GM12878 (cell line): Measurements from ENCODE around the gene ABHD18. TPM values are rescaled to one million over a fixed set of nuclear protein-coding genes. Genes with fewer than 3 reads are reported as not detected.

Experiments
- BACH1 ChIP-seq: fragments of 450-650 bp; IDR thresholded peaks from 2 replicates; pipeline ENCODE4 v1.6.1; 2017; ENCODE audit warnings: mild to moderate bottlenecking, borderline replicate concordance
- BCL11A ChIP-seq: IDR thresholded peaks from 2 replicates; pipeline ENCODE4 v1.6.1; 2011; ENCODE audit warnings: low read depth, low read length
- CBFB ChIP-seq: IDR thresholded peaks from 2 replicates; pipeline ENCODE4 v1.6.1; 2016; ENCODE audit warnings: antibody characterized with exemption, low read depth
- EED ChIP-seq: sonication (generic); IDR thresholded peaks from 2 replicates; pipeline ENCODE4 v1.6.1; 2016; ENCODE audit warnings: antibody characterized with exemption, low read depth
- EP300 ChIP-seq, 2 experiments: fragments of 150-350 bp in 1 of 2; IDR thresholded peaks; 2 replicates each; pipeline ENCODE4 v1.6.1; 2011 to 2012; ENCODE audit warnings: low read depth in 2 of 2, low read length in 2 of 2, borderline replicate concordance in 1 of 2, improper control_type of control experiment in 1 of 2, inconsistent platforms in 1 of 2; ENCODE audit not compliant: control insufficient read depth in 1 of 2
- GATAD2B ChIP-seq: fragments of 450-650 bp; conservative IDR thresholded peaks from 2 replicates; pipeline ENCODE4 v1.6.1; 2017; ENCODE audit warnings: low read depth, mild to moderate bottlenecking, moderate library complexity
- KAT2A ChIP-seq: conservative IDR thresholded peaks from 2 replicates; pipeline ENCODE4 v1.6.1; 2011; ENCODE audit warnings: low read depth, low read length; ENCODE audit not compliant: control insufficient read depth
- MTA2 ChIP-seq: fragments of 450-650 bp; IDR thresholded peaks from 2 replicates; pipeline ENCODE4 v1.6.1; 2016; ENCODE audit warnings: low read depth, mild to moderate bottlenecking, moderate library complexity
- MXI1 ChIP-seq: fragments of 150-350 bp; IDR thresholded peaks from 2 replicates; pipeline ENCODE4 v1.6.1; 2011; ENCODE audit warnings: low read depth, mild to moderate bottlenecking, inconsistent platforms, low read length, improper control_type of control experiment
- NFIC ChIP-seq: IDR thresholded peaks from 2 replicates; pipeline ENCODE4 v1.6.1; 2012; ENCODE audit warnings: low read depth, mild to moderate bottlenecking, inconsistent platforms, low read length, moderate library complexity
- NFXL1 ChIP-seq: fragments of 450-650 bp; IDR thresholded peaks from 2 replicates; pipeline ENCODE4 v1.6.1; 2017; ENCODE audit warnings: antibody characterized with exemption, mild to moderate bottlenecking, borderline replicate concordance
- NRF1 ChIP-seq: conservative IDR thresholded peaks from 2 replicates; pipeline ENCODE4 v1.6.1; 2011; ENCODE audit warnings: mild to moderate bottlenecking, low read depth, low read length, improper control_type of control experiment
- RELA ChIP-seq: fragments of 450-650 bp; IDR thresholded peaks from 2 replicates; pipeline ENCODE4 v1.8.0; 2014; ENCODE audit warnings: borderline replicate concordance; ENCODE audit not compliant: partially characterized antibody
- SIN3A ChIP-seq: IDR thresholded peaks from 2 replicates; pipeline ENCODE4 v1.6.1; 2012; ENCODE audit warnings: low read depth, low read length, improper control_type of control experiment
- SMARCA5 ChIP-seq: fragments of 450-650 bp; IDR thresholded peaks from 2 replicates; pipeline ENCODE4 v1.6.1; 2017; ENCODE audit warnings: mild to moderate bottlenecking
- SP1 ChIP-seq: IDR thresholded peaks from one replicate; pipeline ENCODE4 v1.6.1; 2011; ENCODE audit warnings: low read depth, low read length
- STAT3 ChIP-seq: IDR thresholded peaks from 2 replicates; pipeline ENCODE4 v1.6.1; 2011; ENCODE audit warnings: low read depth, low read length, improper control_type of control experiment
- SUZ12 ChIP-seq: fragments of 200-600 bp; sonication (generic); IDR thresholded peaks from one replicate; pipeline ENCODE4 v1.6.1; 2018; ENCODE audit warnings: antibody characterized with exemption, mild to moderate bottlenecking; ENCODE audit not compliant: unreplicated experiment
- TCF7 ChIP-seq: IDR thresholded peaks from 2 replicates; pipeline ENCODE4 v1.6.1; 2014; ENCODE audit warnings: antibody characterized with exemption, borderline replicate concordance
- YBX1 ChIP-seq: fragments of 450-650 bp; IDR thresholded peaks from 2 replicates; pipeline ENCODE4 v1.6.1; 2016; ENCODE audit warnings: antibody characterized with exemption
- polyA plus RNA-seq, 11 experiments: library from polyadenylated mRNA; depleted of rRNA in 4 of 11; unstranded in 6 of 11; stranded (reverse) in 5 of 11; fragments of >200 nt; fragmentation: Nextera tagmentation in 4 of 11; fragmentation: Illumina TruSeq in 1 of 11; extraction: Ambion mirVana in 4 of 11; extraction: Trizol in 1 of 11; gene quantifications; 1 replicate in 1 of 11; 2 replicates in 10 of 11; pipeline versions ENCODE4 v1.2.1 to v1.2.3, GENCODE V29; 2011 to 2016; ENCODE audit warnings: inconsistent platforms in 2 of 11, missing spikeins in 2 of 11, low read depth in 1 of 11
- total RNA-seq, 4 experiments: library from RNA; depleted of rRNA in 3 of 4; stranded (reverse); fragments of >200 nt in 3 of 4; fragmentation: Illumina TruSeq in 1 of 4; extraction: Trizol in 1 of 4; gene quantifications; 2 replicates each; pipeline versions ENCODE4 v1.2.1 to v1.2.3, GENCODE V29; 2013 to 2021
- TF ChIP-seq, protein P1 (sequence below): fragments of 450-650 bp; IDR thresholded peaks from 2 replicates; pipeline ENCODE4 v1.6.1; 2017; ENCODE audit warnings: mild to moderate bottlenecking, moderate library complexity
- TF ChIP-seq, protein P2 (sequence below): IDR thresholded peaks from 2 replicates; pipeline ENCODE4 v1.6.1; 2012; ENCODE audit warnings: improper control_type of control experiment, low read depth, low read length; ENCODE audit not compliant: insufficient replicate concordance

Gene ABHD18
- total and polyA plus RNA-seq, 10 of the 15 experiments (the other 5 are each of a cell fraction or from before 2014, with no cell fraction given), result 3.4 to 13.5 (median 9.6) TPM

DNA sequence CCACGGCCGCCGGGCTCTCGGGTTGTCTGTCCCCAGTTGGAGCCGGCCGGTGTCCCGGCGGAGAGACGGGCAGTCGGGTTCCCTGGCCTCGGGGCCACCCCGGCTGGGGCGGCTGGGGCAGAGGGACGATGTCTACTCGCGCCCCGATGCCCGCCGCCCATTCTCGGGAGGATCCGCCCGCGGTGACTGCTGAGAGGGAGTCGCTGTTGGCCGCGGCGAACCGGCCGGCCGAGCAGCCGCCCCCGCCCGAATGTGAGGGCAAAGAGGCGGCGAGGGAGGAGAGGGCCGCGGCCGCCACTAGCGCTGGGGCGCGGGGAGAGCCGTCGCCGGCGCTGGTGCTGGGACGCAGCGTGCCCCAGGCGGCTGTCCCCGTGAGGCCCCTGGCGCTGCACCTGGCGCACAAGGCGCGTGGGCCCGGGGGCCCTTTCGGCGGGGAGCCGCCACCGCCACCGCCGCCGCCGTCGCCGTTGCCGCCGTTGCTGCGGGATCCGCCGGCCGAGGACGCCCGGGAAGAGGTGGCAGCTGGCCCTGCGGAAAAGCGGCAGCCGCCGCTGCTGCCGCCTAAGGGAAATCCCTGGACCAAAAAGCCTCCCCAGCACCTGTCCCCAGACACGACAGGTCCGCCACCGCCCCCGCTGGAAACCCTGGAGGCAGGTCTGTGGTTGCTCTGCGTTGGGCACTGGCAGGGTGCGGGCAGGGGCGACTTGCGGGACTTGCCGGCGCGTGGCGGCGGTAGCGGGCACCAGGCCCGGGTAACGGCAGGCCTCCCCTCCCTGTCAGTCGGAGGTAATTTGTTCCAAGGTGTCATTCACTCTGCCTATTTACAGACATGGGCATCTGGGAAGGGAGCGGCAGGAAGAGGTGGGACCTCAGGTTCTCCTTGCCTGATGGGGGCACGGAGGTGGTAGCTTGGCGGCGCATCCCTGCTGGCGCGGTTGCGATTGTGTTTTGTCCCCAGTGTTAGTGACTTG, 96.6 kb downstream of the ABHD18 start (continued):
- TF ChIP-seq NFIC (no peak), CBFB (no peak), RELA (no peak), STAT3 (no peak), TCF7 (no peak; the same call in 1 of the 2 replicates), NRF1 (no peak), EED (0 out of 2 replicates have a peak, but pooled peaks have one; percentile 53), GATAD2B (peak; percentile 88; the same call in 1 of the 2 replicates), MTA2 (no peak), SUZ12 (no peak), BCL11A (no peak), SIN3A (no peak; the same call in 1 of the 2 replicates), SP1 (no peak), MXI1 (no peak), NFXL1 (no peak), BACH1 (peak; percentile 57), SMARCA5 (no peak), KAT2A (no peak), EP300 (IDR thresholded peaks at IDR 0.05; ENCODE audit: borderline replicate concordance in 1 of 2, control insufficient read depth in 1 of 2, low read depth in 2 of 2, low read length in 2 of 2) (no peak), YBX1 (no peak)
- TF ChIP-seq, protein P1, sequence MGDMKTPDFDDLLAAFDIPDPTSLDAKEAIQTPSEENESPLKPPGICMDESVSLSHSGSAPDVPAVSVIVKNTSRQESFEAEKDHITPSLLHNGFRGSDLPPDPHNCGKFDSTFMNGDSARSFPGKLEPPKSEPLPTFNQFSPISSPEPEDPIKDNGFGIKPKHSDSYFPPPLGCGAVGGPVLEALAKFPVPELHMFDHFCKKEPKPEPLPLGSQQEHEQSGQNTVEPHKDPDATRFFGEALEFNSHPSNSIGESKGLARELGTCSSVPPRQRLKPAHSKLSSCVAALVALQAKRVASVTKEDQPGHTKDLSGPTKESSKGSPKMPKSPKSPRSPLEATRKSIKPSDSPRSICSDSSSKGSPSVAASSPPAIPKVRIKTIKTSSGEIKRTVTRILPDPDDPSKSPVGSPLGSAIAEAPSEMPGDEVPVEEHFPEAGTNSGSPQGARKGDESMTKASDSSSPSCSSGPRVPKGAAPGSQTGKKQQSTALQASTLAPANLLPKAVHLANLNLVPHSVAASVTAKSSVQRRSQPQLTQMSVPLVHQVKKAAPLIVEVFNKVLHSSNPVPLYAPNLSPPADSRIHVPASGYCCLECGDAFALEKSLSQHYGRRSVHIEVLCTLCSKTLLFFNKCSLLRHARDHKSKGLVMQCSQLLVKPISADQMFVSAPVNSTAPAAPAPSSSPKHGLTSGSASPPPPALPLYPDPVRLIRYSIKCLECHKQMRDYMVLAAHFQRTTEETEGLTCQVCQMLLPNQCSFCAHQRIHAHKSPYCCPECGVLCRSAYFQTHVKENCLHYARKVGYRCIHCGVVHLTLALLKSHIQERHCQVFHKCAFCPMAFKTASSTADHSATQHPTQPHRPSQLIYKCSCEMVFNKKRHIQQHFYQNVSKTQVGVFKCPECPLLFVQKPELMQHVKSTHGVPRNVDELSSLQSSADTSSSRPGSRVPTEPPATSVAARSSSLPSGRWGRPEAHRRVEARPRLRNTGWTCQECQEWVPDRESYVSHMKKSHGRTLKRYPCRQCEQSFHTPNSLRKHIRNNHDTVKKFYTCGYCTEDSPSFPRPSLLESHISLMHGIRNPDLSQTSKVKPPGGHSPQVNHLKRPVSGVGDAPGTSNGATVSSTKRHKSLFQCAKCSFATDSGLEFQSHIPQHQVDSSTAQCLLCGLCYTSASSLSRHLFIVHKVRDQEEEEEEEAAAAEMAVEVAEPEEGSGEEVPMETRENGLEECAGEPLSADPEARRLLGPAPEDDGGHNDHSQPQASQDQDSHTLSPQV, result no peak
- TF ChIP-seq, protein P2, sequence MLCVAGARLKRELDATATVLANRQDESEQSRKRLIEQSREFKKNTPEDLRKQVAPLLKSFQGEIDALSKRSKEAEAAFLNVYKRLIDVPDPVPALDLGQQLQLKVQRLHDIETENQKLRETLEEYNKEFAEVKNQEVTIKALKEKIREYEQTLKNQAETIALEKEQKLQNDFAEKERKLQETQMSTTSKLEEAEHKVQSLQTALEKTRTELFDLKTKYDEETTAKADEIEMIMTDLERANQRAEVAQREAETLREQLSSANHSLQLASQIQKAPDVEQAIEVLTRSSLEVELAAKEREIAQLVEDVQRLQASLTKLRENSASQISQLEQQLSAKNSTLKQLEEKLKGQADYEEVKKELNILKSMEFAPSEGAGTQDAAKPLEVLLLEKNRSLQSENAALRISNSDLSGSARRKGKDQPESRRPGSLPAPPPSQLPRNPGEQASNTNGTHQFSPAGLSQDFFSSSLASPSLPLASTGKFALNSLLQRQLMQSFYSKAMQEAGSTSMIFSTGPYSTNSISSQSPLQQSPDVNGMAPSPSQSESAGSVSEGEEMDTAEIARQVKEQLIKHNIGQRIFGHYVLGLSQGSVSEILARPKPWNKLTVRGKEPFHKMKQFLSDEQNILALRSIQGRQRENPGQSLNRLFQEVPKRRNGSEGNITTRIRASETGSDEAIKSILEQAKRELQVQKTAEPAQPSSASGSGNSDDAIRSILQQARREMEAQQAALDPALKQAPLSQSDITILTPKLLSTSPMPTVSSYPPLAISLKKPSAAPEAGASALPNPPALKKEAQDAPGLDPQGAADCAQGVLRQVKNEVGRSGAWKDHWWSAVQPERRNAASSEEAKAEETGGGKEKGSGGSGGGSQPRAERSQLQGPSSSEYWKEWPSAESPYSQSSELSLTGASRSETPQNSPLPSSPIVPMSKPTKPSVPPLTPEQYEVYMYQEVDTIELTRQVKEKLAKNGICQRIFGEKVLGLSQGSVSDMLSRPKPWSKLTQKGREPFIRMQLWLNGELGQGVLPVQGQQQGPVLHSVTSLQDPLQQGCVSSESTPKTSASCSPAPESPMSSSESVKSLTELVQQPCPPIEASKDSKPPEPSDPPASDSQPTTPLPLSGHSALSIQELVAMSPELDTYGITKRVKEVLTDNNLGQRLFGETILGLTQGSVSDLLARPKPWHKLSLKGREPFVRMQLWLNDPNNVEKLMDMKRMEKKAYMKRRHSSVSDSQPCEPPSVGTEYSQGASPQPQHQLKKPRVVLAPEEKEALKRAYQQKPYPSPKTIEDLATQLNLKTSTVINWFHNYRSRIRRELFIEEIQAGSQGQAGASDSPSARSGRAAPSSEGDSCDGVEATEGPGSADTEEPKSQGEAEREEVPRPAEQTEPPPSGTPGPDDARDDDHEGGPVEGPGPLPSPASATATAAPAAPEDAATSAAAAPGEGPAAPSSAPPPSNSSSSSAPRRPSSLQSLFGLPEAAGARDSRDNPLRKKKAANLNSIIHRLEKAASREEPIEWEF, result no peak
